BJ (cell line): Measurements from ENCODE around the gene LAG3. TPM values are rescaled to one million over a fixed set of nuclear protein-coding genes. Genes with fewer than 3 reads are reported as not detected.
A peak's percentile ranks its signal among the peaks of the same experiment; 100 is the strongest.

ENCODE experiments used
- CTCF ChIA-PET: fragments of 350-600 bp; formaldehyde crosslinking; extraction: SDS; loops from one replicate; lab custom pipeline; 2021; ENCODE audit warnings: antibody characterized with exemption, inconsistent platforms; lab: Yijun Ruan, JAX
- POLR2A ChIA-PET: fragments of 300-600 bp; sonication (Branson Sonifier 250); formaldehyde crosslinking; extraction: SDS; loops from one replicate; lab custom pipeline; 2021; ENCODE audit warnings: antibody characterized with exemption; lab: Charles Lee
- DNase-seq: peaks from one replicate; pipeline ENCODE4 v3.0.0-alpha.2; 2011; ENCODE audit warnings: low read depth
- H3K27me3 ChIP-seq: 2 replicates; pipeline ENCODE4 v1.6.0; 2011; ENCODE audit warnings: low read length; ENCODE audit not compliant: control insufficient read depth, insufficient read depth
- H3K36me3 ChIP-seq: 2 replicates; pipeline ENCODE4 v1.5.1; 2011; ENCODE audit warnings: low read length; ENCODE audit not compliant: control insufficient read depth, insufficient read depth
- H3K4me3 ChIP-seq: 2 replicates; pipeline ENCODE4 v1.5.1; 2011; ENCODE audit warnings: low read depth, mild to moderate bottlenecking, control low read depth, low read length
- CTCF ChIP-seq: IDR thresholded peaks from 2 replicates; pipeline ENCODE4 v1.5.1; 2011; ENCODE audit warnings: low read depth, mild to moderate bottlenecking, control low read depth, inconsistent platforms, low read length, moderate library complexity; ENCODE audit not compliant: insufficient read depth
- polyA plus RNA-seq: library from polyadenylated mRNA; depleted of rRNA; stranded (reverse); fragments of >200 nt; gene quantifications from 2 replicates; pipeline ENCODE4 v1.2.3, GENCODE V29; 2011

Gene LAG3
- polyA plus RNA-seq, 1 experiment, result 0.50 TPM

GRCh38 chr12:6821591-6822425 is 49.5 kb downstream of the LAG3 start, which contains the start of gene GPR162:
GPR162 (plus strand) TSS chr12:6821821; CDS start chr12:6823899, 2,078 bp downstream.
- H3K4me3 ChIP-seq, result peak within 1 kb of the TSS; percentile 48
- no peak for DNase-seq
- POLR2A ChIA-PET, result interaction anchor here (0.5 to 0.9 kb wide), 3 partner anchors 9 to 587 kb away, joined by 3 to 8 read pairs (median 4); partner anchors contain the start of gene PTMS
- no peaks in the 10 kb centered on the region; the same call in none of the 2 replicates for H3K36me3 ChIP-seq
- peaks cover 3% of the 10 kb centered on the region; the same call in 1 of the 2 replicates for H3K27me3 ChIP-seq
- TF ChIP-seq CTCF, result no peak
- CTCF ChIA-PET, result interaction anchor here (1.0 to 12.9 kb wide), 7 partner anchors 10 to 69 kb away, joined by 3 to 92 read pairs (median 6); partner anchors contain the start of genes MLF2 and PTMS

DNA sequence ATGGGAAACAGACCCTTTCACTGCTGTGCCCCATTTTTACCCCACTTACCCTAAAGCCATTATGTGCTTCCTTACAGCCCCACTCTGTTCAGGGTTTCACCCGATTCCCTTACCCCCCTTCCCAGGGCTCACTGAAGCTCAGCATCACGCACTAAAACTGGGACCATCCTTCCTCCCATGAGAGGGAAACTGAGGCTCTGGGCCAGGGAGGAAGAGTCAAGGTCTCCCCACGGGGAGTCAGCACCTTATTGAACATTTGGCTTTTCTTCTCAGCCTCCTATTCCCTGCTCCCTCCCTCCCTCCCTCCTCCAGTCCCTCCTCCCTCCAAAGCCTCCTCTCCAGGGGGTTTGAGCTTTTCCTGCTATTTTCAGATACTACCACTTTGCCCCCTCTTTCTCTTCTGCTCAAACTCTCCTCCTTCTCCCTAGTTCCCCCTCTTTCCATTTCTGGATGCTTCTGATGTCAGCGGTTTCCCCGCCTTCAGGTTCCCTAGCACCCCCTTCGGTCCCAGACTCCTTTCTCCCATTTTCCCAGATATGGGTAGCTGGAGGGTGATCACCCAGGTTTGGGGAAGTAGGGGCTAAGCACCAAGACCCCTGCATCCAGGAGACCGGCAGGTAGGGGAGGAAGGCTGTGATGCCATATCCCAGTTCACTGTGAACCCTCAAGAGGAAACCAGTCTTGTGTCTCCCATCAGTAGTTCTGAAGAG is 50.3 kb downstream of the LAG3 start:
- TF ChIP-seq CTCF, result no peak
- H3K4me3 ChIP-seq, result no peak overlapping the region
- POLR2A ChIA-PET, result no interaction called here

DNA sequence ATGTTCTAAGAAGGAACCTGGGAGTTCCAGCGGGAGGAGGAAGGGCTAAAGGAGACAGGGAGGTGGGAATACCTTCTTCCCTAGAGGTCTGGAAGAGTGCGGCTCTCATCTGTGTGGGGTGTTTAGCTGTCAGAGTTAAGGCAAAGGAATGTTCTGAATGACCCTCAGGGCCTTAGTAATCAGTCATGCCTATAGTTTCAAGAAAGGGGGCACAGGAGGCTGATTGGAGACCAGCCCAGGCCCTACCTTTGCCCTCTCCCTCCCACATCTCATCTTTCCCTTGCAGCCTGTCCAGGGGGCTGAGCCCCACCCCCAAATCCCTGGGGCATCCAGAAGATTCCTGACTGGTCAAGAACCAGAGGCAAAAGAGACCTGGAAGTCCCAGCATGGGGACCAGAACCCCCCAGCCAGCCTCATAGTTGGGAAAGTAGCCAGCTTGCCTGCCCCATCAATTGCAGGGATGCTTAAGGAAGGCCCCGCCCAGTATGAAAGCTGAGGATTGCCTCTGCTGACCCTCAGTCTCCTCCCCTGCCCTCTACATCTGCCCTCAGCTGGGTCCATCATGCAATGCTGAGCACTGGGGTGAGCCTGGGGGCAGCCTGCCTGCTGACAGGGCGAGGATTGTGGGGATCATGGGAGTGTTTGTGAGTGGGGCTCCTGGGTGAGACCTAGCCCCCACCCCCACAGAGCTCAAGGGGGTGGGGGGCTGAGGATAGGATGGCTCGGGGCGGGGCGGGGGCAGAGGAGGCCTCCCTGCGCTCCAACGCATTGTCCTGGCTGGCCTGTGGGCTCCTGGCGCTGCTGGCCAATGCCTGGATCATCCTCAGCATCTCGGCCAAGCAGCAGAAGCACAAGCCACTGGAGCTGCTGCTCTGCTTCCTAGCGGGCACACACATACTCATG is 51.1 kb downstream of the LAG3 start:
- CTCF ChIA-PET, result interaction anchor here (2.2 to 12.9 kb wide), 4 partner anchors 40 to 88 kb away, joined by 6 to 92 read pairs (median 32); partner anchors contain the start of genes MLF2 and PTMS
- TF ChIP-seq CTCF, result no peak
- no peaks in the 10 kb centered on the region; the same call in none of the 2 replicates for H3K36me3 ChIP-seq
- H3K4me3 ChIP-seq, result no peak overlapping the region
- H3K27me3 ChIP-seq, result peaks cover 3% of the 10 kb centered on the region; the same call in 1 of the 2 replicates
- POLR2A ChIA-PET, result no interaction called here
- DNase-seq, result no peak

More for the DNA sequence above, 50.3 kb downstream of the LAG3 start:
- Histone ChIP-seq H3K27me3 (peaks cover 3% of the 10 kb centered on the region; the same call in 1 of the 2 replicates), H3K36me3 (no peaks in the 10 kb centered on the region; the same call in none of the 2 replicates)
- CTCF ChIA-PET, result interaction anchor here (2.0 to 12.9 kb wide), 5 partner anchors 13 to 69 kb away, joined by 6 to 92 read pairs (median 9); partner anchors contain the start of genes MLF2 and PTMS
- DNase-seq, result no peak

DNA sequence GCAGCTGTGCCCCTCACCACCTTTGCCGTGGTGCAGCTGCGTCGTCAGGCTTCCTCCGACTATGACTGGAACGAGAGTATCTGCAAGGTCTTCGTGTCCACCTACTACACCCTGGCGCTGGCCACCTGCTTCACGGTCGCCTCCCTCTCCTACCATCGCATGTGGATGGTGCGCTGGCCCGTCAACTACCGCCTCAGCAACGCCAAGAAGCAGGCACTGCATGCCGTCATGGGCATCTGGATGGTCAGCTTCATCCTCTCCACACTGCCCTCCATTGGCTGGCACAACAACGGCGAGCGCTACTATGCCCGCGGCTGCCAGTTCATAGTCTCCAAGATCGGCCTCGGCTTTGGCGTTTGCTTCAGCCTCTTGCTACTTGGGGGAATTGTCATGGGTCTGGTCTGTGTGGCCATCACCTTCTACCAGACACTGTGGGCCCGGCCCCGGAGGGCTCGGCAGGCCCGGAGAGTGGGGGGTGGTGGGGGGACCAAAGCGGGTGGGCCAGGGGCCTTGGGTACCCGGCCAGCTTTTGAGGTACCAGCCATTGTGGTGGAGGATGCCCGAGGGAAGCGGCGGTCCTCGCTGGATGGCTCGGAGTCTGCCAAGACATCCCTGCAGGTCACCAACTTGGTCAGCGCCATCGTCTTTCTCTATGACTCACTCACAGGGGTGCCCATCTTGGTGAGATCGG is 51.9 kb downstream of the LAG3 start:
- TF ChIP-seq CTCF, result no peak
- H3K36me3 ChIP-seq, result no peaks in the 10 kb centered on the region; the same call in none of the 2 replicates
- ChIA-PET CTCF (interaction anchor here (0.6 to 12.9 kb wide), 20 partner anchors 10 to 318 kb away, joined by 3 to 92 read pairs (median 5); partner anchors contain the start of genes CDCA3, COPS7A, GNB3 and MLF2), POLR2A (interaction anchor here (0.9 kb wide), 1 partner anchor 135 kb away, joined by 3 read pairs; the partner anchor contains the start of gene ZNF384)
- no peak overlapping the region for H3K4me3 ChIP-seq
- H3K27me3 ChIP-seq, result peaks cover 3% of the 10 kb centered on the region; the same call in 1 of the 2 replicates
- no peak for DNase-seq
